Sciatic nerve (tissue), 1 donor: ENCODE results near the gene YTHDF2. TPM values are rescaled to one million over a fixed set of nuclear protein-coding genes. Genes with fewer than 3 reads are reported as not detected.

Source experiments
- total RNA-seq: library from RNA; stranded (reverse); fragmentation: NEBNext Ultra II Directional; extraction: Animal tissue kit (Norgen Biotek cat#: 25700); gene quantifications from one replicate; pipeline ENCODE4 v1.2.1, GENCODE V29; 2021
- donor health status: DM: no; HTN: no; CAD: no.

YTHDF2 gene
- total RNA-seq, 1 donor from 2014 or later = 51.8 TPM

Other genes with a start within 250 kb of the YTHDF2 start
- 10.7 TPM for gene RCC1, start 230.9 kb upstream of the YTHDF2 start, total RNA-seq
- gene TRNAU1AP, start 183.9 kb upstream of the YTHDF2 start, total RNA-seq = 31.0 TPM
- 5.8 TPM for gene RAB42, start 144.7 kb upstream of the YTHDF2 start, total RNA-seq
- gene TAF12, start 93.9 kb upstream of the YTHDF2 start, total RNA-seq = 17.7 TPM
- not detected for gene RNU11, start 88.3 kb upstream of the YTHDF2 start, total RNA-seq
- gene GMEB1, start 68.2 kb upstream of the YTHDF2 start, total RNA-seq = 12.4 TPM
- gene OPRD1, start 75.2 kb downstream of the YTHDF2 start, total RNA-seq = not detected
- 49.3 TPM for gene EPB41, start 177.6 kb downstream of the YTHDF2 start, total RNA-seq